Breast epithelium (tissue), 3 donors: ENCODE results near the gene CIB4.

Experiments
- POLR2A ChIP-seq: fragments of 450-650 bp; IDR thresholded peaks from one replicate; pipeline ENCODE4 v1.6.1; 2016; ENCODE audit warnings: antibody characterized with exemption, mild to moderate bottlenecking, moderate library complexity
- TF ChIP-seq, protein P1 (sequence below), 3 donors: fragments of 450-650 bp; IDR thresholded peaks; one replicate each; pipeline ENCODE4 v1.5.1; 2016 to 2017; ENCODE audit warnings: antibody characterized with exemption in 3 of 3, mild to moderate bottlenecking in 3 of 3, moderate library complexity in 3 of 3

GRCh38 chr2:26606847-26607190 is 34.3 kb downstream of the CIB4 start:
- TF ChIP-seq, protein P1, sequence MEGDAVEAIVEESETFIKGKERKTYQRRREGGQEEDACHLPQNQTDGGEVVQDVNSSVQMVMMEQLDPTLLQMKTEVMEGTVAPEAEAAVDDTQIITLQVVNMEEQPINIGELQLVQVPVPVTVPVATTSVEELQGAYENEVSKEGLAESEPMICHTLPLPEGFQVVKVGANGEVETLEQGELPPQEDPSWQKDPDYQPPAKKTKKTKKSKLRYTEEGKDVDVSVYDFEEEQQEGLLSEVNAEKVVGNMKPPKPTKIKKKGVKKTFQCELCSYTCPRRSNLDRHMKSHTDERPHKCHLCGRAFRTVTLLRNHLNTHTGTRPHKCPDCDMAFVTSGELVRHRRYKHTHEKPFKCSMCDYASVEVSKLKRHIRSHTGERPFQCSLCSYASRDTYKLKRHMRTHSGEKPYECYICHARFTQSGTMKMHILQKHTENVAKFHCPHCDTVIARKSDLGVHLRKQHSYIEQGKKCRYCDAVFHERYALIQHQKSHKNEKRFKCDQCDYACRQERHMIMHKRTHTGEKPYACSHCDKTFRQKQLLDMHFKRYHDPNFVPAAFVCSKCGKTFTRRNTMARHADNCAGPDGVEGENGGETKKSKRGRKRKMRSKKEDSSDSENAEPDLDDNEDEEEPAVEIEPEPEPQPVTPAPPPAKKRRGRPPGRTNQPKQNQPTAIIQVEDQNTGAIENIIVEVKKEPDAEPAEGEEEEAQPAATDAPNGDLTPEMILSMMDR (IDR thresholded peaks at IDR 0.05), result no peak
- TF ChIP-seq POLR2A, result no peak
